Left kidney (tissue), 2 donors: ENCODE results near the gene TNRC6B. TPM values are rescaled to one million over a fixed set of nuclear protein-coding genes. Genes with fewer than 3 reads are reported as not detected.
"Not testable (repeated sequence)": the region's sequence is repeated elsewhere in the genome, so short reads cannot be mapped to it uniquely, and the experiment has no call there.

ENCODE experiments used
- DNase-seq: peaks from one replicate; pipeline ENCODE4 v3.0.0-alpha.2; 2013
- polyA plus RNA-seq: library from polyadenylated mRNA; unstranded; fragments of 120-200 nt; gene quantifications from one replicate; pipeline ENCODE4 v1.2.1, GENCODE V29; 2013; ENCODE audit not compliant: insufficient read length

TNRC6B gene
- polyA plus RNA-seq, 1 donor, result 19.3 TPM

DNA sequence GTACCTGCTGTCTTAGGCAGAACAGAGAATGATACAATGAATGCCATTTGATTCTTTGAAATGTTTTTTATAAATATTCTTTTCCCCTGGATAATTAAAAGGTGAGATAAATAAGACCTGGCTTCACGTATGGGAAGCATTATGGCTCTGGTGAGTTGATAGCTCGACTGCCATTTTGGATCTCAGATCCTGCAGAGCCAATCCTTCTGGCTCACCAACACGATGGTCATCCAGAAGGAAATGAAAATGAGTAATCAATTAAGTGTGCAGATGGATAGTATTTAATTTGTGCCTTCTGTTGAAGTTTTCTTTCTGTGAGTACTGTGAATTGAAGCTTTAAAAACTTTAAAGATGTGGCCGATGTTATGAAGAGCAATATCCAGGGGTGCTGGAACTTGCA is 2.7 kb downstream of the TNRC6B start:
- DNase-seq, result no peak

DNA sequence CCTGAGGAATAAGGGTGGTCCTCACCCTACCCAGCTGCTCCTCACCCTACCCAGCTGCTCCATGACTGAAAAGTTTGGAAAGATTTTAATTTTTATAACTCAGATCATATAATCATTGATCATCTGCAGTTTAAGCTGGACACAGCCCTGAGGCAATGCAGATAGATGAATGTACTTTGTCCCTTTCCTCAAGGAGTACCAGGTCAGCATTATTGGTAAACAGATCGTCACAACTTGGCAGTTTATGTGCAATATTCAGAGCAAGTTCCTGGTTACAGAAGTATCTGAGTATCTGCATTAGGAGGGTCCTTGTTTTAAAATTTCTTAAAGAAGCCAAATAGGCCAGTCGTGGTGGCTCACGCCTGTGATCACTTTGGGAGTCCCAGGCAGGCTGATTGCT is 3.6 kb downstream of the TNRC6B start:
- DNase-seq, result no peak

DNA sequence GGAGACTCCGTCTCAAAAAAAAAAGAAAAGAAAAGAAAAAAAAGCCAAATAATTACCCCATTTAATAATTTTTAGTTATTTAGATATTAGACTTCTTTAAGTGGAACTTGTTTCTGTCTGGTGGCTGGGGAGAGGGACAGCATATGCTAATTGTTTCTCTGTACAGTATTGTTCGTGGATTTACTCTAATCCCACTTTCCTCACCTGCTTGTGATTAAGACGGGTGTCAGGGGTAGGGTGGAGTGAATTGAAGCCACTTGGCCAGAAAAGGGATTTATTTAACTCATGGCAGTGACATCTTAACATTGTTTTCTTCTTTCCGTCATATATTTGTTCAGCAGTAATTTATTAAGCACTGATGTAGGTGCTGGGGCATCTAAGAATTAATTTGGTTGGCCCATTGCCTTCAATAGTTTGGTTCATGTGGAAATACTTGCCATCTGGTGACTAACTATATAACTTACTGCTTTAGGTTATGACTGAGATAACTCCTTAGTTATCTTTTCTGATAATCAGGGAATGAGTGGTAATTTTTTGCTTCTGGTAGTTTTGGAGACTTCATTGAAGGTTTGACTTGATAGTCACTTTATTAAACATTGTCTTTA is 4.6 kb downstream of the TNRC6B start:
- DNase-seq, result no peak

DNA sequence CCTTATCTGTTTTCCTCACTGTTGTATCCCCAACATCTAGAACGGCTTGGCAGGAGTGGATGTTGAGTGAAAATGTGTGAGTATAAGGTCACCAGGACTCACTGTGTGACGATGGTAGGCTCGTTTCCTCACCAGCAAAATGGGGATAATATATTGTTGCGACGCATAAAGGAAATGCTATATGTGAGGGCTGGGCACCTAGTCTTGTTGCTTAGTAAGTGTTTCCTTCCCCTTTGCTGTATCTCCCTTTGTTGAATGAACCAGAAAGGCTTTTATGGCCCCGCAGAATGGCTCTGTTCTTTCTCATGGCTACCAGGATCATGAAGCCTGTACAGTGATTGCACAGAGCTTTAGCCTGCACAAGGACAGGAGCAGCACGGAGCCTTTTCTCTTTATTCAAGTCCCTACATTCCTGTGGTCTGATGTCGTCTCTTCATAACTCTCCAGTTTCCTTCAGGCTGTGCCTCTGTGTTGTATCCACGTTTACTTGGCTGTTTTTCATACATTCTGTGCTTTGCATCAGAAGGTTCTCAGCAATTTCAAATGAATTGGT is 5.4 kb downstream of the TNRC6B start:
- no peak for DNase-seq

DNA sequence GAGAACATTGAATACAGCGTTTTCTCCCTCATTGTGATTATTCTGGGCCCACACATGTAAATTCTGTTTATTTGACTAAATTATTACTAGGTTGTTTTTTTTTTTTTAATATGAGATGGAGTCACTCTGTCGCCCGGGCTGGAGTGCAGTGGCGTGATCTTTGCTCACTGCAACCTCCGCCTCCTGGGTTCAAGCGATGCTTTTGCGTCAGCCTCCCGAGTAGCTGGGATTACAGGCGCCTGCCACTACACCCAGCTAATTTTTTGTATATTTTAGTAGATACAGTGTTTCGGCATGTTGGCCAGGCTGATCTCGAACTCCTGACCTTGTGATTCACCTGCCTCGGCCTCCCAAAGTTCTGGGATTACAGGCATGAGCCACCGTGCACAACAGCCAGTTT is 5.9 kb downstream of the TNRC6B start:
- DNase-seq, result not testable (repeated sequence)

DNA sequence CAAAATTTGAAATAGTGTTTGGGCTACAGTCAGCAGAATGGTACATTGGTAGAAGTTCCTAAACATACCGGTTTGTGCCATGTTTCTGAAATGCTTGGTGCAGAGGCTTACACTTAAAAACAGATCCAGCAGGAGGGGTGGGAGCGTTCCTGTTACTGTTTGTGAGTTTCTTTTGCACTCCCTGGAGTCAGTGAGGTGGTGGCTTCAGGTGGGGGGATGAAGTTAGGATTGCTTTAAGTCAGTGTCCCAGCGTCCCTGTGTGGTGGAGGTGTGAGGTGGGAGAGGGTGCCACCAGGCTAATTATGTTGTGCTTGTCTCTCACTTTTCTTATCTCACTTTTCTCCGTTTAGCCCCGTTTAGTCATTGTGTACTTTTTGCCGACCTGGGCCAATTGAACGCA is 9.7 kb downstream of the TNRC6B start:
- DNase-seq, result no peak

DNA sequence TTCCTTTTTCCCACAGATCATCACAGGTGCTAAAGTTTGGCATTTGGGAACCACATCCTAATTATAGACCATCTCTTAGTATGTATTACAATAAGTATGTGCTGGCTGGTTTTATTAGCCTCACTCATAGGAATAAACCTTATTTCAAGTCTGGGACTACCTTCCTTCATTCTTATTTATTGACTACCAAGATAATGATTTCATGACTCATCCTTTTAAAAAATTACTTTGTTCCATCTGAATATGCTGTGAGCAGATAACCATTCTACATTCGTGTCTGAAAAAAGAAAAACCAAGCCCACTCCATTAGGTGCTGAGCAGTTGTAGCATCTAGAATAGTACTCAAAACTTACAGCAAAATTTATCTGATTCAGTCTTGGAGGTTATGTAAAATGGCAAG is 12.3 kb downstream of the TNRC6B start:
- no peak for DNase-seq

DNA sequence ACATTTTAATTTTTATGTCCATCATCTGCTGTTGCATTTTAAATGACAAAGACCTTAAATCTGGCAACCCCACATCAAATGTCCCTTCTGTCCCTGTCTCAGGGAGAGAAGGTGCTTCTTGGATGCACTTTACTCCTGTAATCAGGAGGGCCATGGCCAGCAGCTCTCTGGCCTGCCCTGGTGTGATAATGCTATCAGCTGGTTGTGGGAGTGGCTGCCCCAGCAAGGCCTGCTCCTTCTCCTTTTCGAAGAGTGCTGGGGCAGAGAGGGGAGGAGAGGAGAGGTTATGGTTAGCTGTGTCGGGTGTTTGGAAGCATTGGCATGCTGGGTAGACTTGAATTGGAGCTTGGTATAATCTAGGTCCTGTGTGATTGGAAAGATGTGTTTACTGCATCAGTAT is 12.8 kb downstream of the TNRC6B start:
- DNase-seq, result no peak

DNA sequence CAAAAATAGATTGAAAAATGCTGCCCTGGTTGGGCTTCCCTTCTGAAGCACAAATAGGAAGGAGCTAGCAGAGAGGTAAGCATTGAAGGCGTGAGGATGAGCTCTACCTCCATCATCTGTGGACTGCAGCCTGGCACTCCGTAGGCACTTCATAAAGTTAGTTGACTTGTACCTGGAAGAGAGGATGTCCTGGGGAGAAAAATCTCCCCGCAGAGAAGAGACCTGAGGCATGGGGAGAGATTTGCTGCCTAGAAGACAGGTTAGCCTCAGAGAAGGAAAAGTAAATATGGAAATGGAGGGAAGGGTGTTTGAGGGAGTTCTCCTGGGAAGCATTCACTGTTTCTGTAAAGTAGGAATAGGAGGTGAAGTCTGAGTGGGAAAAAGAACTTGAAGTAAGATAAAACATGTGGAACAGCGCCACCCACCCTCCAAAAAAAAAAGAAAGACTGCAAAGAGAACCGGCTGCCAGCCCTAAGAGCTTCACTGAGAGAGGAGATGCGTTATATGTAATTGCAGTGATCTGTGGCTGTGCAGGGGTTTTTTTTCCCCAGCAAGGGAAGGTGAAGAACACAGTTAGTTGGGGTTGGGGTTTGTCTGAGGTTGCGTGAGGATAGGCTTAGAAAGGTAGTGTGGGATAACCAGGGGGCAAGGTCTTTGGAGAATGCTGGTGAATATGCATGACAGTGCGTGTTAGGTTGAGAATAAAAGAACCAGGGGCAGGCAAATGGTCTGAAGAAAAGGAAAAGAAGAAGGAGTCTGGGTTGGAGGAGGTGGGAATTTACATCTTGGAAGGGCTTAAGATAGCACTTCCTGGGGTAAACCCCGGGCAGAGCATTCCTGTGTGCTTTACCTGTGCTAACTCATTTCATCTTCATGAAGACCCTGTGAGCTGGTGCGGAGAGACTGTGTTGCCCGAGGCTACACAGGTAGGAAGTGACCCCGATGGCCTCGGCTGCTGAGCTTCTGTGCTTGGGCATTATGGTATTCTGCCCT is 16.0 kb downstream of the TNRC6B start:
- no peak for DNase-seq

DNA sequence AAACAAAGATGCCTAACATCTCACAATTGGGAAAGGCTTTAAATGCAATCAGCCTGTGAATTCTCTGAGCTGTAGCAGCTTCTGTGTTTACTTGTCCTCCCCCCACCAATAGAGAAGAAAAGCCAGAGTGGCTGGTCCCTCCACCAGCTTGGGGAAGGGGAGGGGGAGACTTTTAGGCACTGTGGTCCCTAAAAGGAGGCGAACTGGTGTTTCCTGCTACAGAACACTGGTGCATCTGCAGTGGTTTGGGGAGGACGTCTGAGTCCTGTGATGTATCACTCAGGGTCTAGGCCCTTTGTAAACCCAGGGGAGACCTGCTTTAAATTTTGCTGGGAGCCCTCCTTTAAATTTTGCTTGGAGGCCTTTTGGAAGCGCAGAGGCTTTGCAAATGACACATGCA is 16.9 kb downstream of the TNRC6B start:
- DNase-seq, result no peak

DNA sequence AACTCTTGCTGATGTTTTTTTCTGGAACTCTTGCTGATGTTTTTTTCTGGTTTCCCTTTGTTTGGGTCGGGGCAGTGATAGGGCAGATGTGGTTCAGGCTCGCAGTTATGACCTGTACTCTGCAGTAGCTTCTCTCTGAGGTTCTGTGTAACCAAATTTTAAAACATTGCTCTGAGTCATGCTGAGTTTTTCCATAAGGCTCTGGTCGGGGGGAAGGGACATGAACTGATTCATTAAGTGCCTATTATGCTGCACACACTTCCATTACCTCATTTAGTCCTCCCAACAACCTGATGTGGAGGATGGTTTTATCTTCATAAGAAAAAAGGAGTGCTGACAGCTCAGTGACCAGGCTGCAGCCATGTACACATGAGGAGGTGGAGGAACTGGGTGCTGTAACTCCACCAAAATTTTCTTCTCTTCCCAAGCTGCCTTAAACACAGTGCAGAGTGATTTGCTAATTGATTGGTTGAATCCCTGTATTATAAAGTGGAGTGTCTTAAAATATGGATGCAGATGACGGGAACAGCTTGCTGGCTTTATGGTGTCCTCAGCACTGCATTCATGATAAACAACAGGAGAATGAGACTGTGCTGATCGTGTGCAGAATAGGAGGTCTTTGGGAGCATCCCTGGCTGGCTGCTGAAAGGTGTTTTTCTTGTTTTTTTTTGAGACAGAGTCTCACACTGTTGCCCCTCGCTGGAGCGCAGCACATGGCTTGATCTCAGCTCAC is 19.1 kb downstream of the TNRC6B start:
- DNase-seq, result no peak

DNA sequence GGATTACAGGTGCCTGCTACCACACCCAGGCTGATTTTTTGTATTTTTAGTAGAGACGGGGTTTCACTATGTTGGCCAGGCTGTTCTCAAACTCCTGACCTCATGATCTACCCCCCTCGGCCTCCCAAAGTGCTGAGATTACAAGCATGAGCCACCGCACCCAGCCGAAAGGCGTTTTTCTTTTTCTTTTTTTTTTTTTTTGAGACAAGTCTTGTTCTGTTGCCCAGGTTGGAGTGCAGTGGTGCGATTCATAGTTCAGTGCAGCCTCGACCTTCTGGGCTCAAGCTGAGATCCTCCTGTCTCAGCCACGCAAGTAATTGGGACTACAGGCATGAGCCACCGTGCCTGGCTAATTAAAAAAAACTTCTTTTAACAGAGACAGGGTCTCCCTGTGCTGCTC is 19.7 kb downstream of the TNRC6B start:
- not testable (repeated sequence) for DNase-seq

DNA sequence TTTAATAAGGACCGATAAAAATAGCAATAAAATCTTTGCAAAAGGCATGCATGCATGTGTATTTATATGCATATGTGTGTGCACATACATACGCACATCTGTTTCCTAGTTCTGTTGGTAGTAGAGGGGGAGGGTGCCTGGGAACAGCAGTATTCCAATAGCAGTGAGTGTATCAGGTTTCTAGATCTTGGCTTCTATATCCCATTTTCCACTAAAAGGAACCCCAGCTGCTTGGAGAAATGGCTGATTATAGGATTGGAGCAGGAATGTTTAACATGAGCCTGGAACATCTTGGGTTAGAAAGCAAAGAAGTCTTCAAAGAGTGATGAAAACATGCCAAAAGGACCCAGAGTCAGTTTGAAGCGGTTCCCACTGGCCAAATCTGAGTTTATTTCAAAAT is 21.0 kb downstream of the TNRC6B start:
- no peak for DNase-seq

DNA sequence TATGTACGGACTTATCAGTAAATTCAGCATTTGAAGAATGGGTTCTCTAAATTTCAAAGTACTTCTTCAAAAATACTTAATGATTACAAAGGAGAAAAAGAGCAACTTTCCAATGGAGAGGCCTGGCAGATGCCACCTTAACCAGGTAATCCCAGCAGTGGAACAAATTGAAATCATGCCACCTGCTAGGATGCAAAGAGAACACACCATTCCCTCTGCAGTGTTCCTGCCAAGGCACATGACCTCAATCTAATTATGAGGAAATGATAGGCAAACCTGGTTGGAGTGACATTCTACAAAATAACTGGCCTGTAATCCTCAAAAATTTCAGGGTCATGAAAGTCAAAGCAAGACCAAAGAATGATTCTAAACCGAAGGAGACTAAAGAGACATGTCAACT is 21.5 kb downstream of the TNRC6B start:
- no peak for DNase-seq

DNA sequence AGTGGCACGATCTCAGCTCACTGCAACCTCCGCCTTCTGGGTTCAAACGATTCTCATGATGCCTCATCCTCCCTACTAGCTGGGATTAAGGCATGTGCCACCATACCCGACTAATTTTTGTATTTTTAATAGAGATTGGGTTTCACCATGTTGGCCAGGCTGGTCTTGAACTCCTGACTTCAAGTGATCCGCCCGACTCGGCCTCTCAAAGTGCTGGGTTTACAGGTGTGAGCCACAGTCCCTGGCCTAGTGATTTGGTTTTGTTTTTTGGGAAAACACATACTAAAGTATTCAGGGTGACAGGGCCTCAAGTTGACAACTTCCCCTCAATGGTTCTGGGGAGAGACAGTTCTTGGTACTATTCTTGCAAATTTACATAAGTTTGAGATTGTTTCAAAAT is 22.1 kb downstream of the TNRC6B start:
- no peak for DNase-seq

DNA sequence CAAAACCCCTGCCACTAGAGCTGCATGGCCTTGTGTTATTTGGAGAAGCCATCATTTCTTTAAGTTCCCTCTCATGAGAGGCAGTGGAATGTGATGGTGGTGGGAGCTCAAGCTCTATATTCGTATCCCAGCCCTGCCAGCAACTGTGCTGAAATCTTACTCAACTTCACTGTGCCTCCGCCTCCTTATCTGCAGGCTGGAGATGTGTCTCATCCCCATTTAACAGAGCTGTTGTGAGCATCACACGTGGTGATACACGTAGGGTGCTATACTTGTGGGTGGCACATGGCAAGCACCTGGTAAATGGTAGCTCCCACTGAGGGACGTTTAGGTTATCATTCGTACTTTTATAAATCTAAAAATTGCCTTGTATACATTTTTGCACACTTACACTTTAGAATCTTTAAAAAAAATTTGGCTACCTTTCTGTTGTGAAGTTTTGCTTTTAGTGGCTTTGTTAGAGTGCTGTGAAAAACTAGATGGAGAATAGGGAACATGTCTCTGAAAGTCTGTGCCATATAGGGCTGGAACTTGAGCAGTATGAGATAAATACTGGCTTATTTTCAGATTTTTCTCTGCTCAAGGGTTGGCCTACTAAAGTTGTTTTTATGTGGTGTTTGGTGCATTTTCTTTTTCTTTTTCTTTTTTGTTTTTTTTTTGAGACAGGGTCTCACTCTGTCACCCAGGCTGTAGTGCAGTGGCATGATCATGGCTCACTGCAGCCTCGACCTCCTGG is 23.2 kb downstream of the TNRC6B start:
- no peak for DNase-seq

DNA sequence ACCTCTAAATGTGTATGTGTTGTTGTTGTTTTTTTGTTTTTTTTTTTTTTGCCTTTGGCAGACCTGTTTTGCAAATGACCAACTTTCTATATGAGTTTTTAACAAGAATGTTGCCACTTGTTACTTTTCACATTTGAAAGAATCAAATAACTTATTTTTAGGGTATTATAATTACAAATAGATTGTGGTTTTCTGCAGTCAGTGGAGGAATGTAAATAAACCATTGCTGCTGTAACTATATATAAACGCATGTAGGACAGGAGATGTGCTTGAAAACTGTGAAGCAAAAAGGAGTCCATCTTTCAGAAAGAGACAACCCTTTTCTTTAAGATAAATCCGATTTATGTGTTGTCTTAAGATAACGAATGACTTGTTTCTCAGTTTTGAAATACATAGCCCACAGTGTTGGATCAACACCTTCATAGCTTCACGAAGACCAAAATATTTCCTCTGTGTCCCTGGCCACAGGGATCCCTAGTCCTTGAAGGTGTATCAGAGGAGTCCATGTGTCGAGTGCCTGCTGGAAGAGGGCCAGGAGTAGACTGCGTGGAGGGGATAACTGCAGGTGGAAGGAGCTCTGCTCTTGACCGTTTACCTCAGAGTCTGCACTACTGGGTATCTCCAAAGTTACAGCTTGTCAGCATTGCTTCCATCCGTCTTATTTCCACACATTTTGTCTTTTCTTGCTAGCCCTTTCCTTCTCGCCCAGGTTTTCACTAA is 24.7 kb downstream of the TNRC6B start:
- DNase-seq, result no peak

DNA sequence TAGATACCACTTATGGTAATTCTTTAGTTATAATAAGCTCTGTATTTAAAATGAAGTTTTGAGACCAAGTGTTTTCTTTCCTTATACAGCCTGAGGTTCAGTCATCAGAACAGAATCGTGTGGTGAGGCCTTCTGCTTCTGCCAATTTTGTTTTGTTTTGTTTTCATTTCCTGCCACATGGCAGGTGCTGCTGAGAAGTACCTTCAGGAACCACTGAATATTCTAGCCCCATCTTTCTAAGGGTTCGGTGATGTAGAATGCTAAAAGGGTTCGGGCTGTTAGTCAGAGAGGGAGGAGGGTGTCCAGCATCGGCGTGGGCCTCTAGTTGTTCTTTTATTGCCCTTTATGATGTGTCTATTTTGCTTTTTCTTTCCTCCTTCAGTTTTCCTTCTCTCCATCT is 25.8 kb downstream of the TNRC6B start:
- no peak for DNase-seq

DNA sequence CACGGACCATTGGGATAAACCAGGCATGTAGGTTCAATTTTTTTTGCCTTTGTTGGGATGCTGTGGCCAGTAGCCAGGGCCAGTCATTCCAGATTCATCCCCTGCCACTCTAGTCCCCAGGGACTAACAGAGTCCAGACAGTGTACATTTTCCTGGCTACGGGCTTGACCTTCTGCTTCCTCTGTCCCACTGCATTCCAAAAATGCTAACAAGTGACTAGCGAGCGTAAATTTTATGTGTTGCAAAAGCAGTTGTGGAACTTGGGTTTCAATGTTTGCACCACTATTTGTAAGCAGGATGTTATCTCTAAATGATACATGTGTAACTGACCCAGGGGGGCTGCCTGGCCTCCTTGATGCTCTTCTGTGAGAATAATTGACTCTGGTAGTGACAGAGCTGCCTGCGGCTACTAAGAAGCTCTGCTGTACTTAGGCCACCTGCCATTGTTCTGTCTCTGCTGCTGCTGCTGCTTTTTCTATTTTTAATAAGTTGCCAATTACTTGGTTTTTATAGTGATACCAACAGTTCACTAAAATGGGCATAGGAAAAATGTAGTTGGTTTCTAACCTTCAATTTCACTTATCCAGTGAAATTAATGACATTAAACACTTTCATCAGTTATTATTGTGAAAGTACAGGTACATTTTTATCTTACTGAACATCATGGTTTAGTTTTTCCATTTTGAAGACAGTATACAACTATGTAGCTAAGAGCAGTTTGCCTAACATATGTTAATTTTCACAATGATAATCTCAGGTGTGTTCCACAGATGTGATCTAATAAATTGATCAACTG is 26.8 kb downstream of the TNRC6B start:
- no peak for DNase-seq

DNA sequence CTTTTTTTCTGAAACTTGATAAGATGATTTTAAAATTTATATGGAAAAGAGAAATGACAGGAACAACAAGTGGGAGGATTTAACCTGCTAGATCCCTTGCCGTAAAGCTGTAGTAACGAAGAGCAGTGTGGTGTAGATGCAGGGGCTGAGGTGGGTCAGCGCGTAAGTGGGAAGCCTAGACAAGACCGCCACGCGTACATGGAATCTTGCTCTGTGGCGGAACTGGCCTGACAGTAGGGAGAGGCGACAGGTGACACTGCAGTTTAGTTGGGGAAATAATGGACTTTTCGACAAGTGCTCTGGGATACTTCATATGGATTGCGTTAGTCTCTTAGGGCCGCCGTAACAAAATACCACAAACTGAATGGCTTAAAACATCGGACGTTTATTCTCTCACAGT is 28.8 kb downstream of the TNRC6B start:
- no peak for DNase-seq
